Measurements from ENCODE around the gene CORIN. TPM values are rescaled to one million over a fixed set of nuclear protein-coding genes. Genes with fewer than 3 reads are reported as not detected.

The CORIN gene
- total RNA-seq, 1 experiment from 2014 or later, result not detected

DNA sequence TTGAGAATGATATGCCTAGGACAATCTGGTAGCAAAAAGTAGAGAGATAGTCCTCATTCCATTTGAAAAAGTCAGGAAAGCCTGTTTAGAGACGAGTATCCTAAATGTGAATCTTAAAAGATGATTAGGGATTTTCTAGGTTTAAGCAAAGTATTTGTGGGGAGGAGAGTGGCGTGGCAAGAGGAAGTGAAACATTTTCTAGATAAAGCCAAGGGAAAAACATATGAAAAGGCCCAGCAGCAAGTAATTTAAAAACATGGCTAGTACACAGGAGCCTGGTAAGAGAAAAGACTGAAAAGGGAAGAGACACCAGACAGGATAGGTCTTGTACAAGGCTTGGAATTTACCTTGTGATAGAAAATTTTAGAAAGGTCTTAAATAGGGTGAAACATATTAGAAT is 45.9 kb downstream of the CORIN start:
- Histone ChIP-seq H3K27ac (ENCODE audit: low read depth, low read length, poor library complexity, severe bottlenecking) (no peak overlapping the region), H3K36me3 (ENCODE audit: insufficient read depth, low read length, poor library complexity, severe bottlenecking) (no peaks in the 10 kb centered on the region), H3K27me3 (replicated peaks; ENCODE audit: insufficient read depth, low read depth, low read length, poor library complexity) (no peaks in the 10 kb centered on the region), H3K4me1 (ENCODE audit: insufficient read depth, low read length, poor library complexity, severe bottlenecking) (no peaks in the 10 kb centered on the region), H3K4me3 (ENCODE audit: low read depth, low read length, poor library complexity, severe bottlenecking) (no peak overlapping the region), H3K9me3 (ENCODE audit: low read depth, low read length, poor library complexity, severe bottlenecking) (no peaks in the 10 kb centered on the region)
- TF ChIP-seq, protein P1, sequence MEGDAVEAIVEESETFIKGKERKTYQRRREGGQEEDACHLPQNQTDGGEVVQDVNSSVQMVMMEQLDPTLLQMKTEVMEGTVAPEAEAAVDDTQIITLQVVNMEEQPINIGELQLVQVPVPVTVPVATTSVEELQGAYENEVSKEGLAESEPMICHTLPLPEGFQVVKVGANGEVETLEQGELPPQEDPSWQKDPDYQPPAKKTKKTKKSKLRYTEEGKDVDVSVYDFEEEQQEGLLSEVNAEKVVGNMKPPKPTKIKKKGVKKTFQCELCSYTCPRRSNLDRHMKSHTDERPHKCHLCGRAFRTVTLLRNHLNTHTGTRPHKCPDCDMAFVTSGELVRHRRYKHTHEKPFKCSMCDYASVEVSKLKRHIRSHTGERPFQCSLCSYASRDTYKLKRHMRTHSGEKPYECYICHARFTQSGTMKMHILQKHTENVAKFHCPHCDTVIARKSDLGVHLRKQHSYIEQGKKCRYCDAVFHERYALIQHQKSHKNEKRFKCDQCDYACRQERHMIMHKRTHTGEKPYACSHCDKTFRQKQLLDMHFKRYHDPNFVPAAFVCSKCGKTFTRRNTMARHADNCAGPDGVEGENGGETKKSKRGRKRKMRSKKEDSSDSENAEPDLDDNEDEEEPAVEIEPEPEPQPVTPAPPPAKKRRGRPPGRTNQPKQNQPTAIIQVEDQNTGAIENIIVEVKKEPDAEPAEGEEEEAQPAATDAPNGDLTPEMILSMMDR (conservative IDR thresholded peaks at IDR 0.05; ENCODE audit: low read depth, low read length), result no peak
- TF ChIP-seq EZH2 (IDR thresholded peaks at IDR 0.05; ENCODE audit: borderline replicate concordance, low read depth, low read length, poor library complexity, severe bottlenecking), result no peak
- ChIA-PET POLR2A (ENCODE audit: low non-redundant PET) (no interaction called here), CTCF (no interaction called here)
- intact Hi-C loops (cut with micrococcal nuclease; ENCODE audit: unreplicated experiment), result no loop called here
- BruUV-seq (replicated peaks), result no TSS peak
- DNase-seq (ENCODE audit: low spot score), result no peak

DNA sequence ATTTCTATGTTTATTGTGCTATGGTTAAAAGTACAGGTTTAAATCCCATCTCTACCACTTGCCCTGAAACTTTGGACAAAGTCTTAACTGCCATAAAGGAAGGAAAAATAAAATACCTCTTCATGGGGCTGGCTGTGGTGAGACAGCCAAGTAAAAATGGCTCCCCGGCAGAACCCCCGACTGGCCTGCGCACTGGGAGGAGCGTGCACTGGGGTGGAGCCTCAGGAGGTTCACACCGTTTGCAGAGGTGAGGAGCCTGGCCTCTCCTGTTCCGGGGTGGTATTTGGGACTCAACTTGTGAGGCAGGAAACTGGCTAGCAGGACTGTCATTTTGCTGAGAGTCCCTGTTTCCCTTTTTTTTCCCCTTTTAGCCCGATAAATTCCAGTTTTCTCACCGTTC is 47.8 kb downstream of the CORIN start:
- TF ChIP-seq, protein P1 (conservative IDR thresholded peaks at IDR 0.05; ENCODE audit: low read depth, low read length), result no peak
- TF ChIP-seq EZH2 (IDR thresholded peaks at IDR 0.05; ENCODE audit: borderline replicate concordance, low read depth, low read length, poor library complexity, severe bottlenecking), result no peak
- CTCF ChIA-PET, result no interaction called here
- Histone ChIP-seq H3K27me3 (replicated peaks; ENCODE audit: insufficient read depth, low read depth, low read length, poor library complexity) (no peaks in the 10 kb centered on the region), H3K4me1 (ENCODE audit: insufficient read depth, low read length, poor library complexity, severe bottlenecking) (no peaks in the 10 kb centered on the region), H3K4me3 (ENCODE audit: low read depth, low read length, poor library complexity, severe bottlenecking) (no peak overlapping the region), H3K9me3 (ENCODE audit: low read depth, low read length, poor library complexity, severe bottlenecking) (no peaks in the 10 kb centered on the region), H3K36me3 (ENCODE audit: insufficient read depth, low read length, poor library complexity, severe bottlenecking) (no peaks in the 10 kb centered on the region), H3K27ac (ENCODE audit: low read depth, low read length, poor library complexity, severe bottlenecking) (no peak overlapping the region)
- POLR2A ChIA-PET (ENCODE audit: low non-redundant PET), result no interaction called here
- no peak for DNase-seq (ENCODE audit: low spot score)
- intact Hi-C loops (cut with micrococcal nuclease; ENCODE audit: unreplicated experiment), result no loop called here
- BruUV-seq (replicated peaks), result no TSS peak

- no peaks in the 10 kb centered on the region for H3K4me1 ChIP-seq (ENCODE audit: insufficient read depth, low read length, poor library complexity, severe bottlenecking)
- no peak overlapping the region for H3K27ac ChIP-seq (ENCODE audit: low read depth, low read length, poor library complexity, severe bottlenecking)
- POLR2A ChIA-PET (ENCODE audit: low non-redundant PET), result no interaction called here
- H3K4me3 ChIP-seq (ENCODE audit: low read depth, low read length, poor library complexity, severe bottlenecking), result no peak overlapping the region
- intact Hi-C loops (cut with micrococcal nuclease; ENCODE audit: unreplicated experiment), result no loop called here
- no TSS peak for BruUV-seq (replicated peaks)
- CTCF ChIA-PET, result no interaction called here
- no peaks in the 10 kb centered on the region for H3K36me3 ChIP-seq (ENCODE audit: insufficient read depth, low read length, poor library complexity, severe bottlenecking)
- DNase-seq (ENCODE audit: low spot score), result no peak
- H3K27me3 ChIP-seq (replicated peaks; ENCODE audit: insufficient read depth, low read depth, low read length, poor library complexity), result no peaks in the 10 kb centered on the region
- no peak for TF ChIP-seq EZH2 (IDR thresholded peaks at IDR 0.05; ENCODE audit: borderline replicate concordance, low read depth, low read length, poor library complexity, severe bottlenecking)
- TF ChIP-seq, protein P1 (conservative IDR thresholded peaks at IDR 0.05; ENCODE audit: low read depth, low read length), result no peak
- H3K9me3 ChIP-seq (ENCODE audit: low read depth, low read length, poor library complexity, severe bottlenecking), result no peaks in the 10 kb centered on the region
Measured at GRCh38 chr4:47788126-47788525, 49.7 kb downstream of the CORIN start.

Data from A673 (cell line).